Stimulated activated effector memory CD8-positive, alpha-beta T cell treated with anti-CD3 and anti-CD28 coated beads, Interleukin-12 subunit alpha, Interleukin-12 subunit beta, amount 100 ng/mL, for 72 hours (primary cell): ENCODE measurements around the gene CCK.
"Not testable (repeated sequence)": the region's sequence is repeated elsewhere in the genome, so short reads cannot be mapped to it uniquely, and the experiment has no call there.

Experiments used
- ATAC-seq: fragments of 150-1000 bp; cut with Tn5 transposase; 2 replicates; pipeline ENCODE4 v1.10.0; 2021
- DNase-seq, 2 donors: peaks; one replicate each; pipeline ENCODE4 v3.0.0; 2021 to 2022; ENCODE audit warnings: low spot score in 2 of 2
- H3K27ac Mint-ChIP-seq: one replicate; pipeline ENCODE4 v1.8.0; 2022; ENCODE audit warnings: mild to moderate bottlenecking, mixed read lengths
- H3K36me3 Mint-ChIP-seq: one replicate; pipeline ENCODE4 v1.8.0; 2022; ENCODE audit warnings: mild to moderate bottlenecking, mixed read lengths
- H3K4me1 Mint-ChIP-seq: one replicate; pipeline ENCODE4 v1.8.0; 2022; ENCODE audit warnings: mixed read lengths
- H3K4me3 Mint-ChIP-seq: one replicate; pipeline ENCODE4 v1.8.0; 2022; ENCODE audit warnings: mild to moderate bottlenecking, mixed read lengths
- H3K9me3 Mint-ChIP-seq: one replicate; pipeline ENCODE4 v1.8.0; 2022; ENCODE audit warnings: mixed read lengths

The CCK gene, protein sequence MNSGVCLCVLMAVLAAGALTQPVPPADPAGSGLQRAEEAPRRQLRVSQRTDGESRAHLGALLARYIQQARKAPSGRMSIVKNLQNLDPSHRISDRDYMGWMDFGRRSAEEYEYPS

GRCh38 chr3:42266085-42266484 lies at the start of gene CCK:
CCK (minus strand) TSS chr3:42266185; CDS start chr3:42263630, 2,555 bp downstream.
- no peak within 1 kb of the TSS for H3K4me3 Mint-ChIP-seq
- H3K36me3 Mint-ChIP-seq, result no peaks in the 10 kb centered on the region

DNA sequence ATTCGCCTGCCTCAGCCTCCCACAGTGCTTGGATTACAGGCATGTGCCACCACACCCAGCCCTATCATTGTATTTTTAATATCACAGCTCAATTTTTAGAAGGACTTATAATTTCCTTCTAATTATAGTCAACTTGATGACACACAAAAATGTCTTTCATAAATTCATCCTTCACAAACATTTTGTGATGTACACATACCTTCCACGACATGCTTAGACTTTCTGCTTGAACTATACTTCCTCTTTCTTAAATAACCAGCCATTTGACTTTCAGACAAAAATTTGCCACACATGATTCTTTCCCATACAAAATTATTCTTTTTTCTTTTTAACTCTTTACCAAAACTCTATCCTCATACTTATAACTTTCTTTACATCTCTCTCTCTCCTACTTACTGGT lies 48.4 kb upstream of the CCK start:
- DNase-seq (no peak), ATAC-seq (no peak)
- peaks cover 5% of the 10 kb centered on the region for H3K9me3 Mint-ChIP-seq
- no peak overlapping the region for H3K4me3 Mint-ChIP-seq
- no peaks in the 10 kb centered on the region for H3K36me3 Mint-ChIP-seq
- H3K4me1 Mint-ChIP-seq, result no peaks in the 10 kb centered on the region
- H3K27ac Mint-ChIP-seq, result no peak overlapping the region

More at GRCh38 chr3:42266085-42266484, at the start of gene CCK:
- ATAC-seq, result no peak
- no peak for DNase-seq
- H3K4me1 Mint-ChIP-seq, result peaks cover 5% of the 10 kb centered on the region
- no peaks in the 10 kb centered on the region for H3K9me3 Mint-ChIP-seq
- H3K27ac Mint-ChIP-seq, result no peak within 1 kb of the TSS

- no peak for DNase-seq
- ATAC-seq, result peak; percentile 24
- Mint-ChIP-seq H3K36me3 (no peaks in the 10 kb centered on the region), H3K9me3 (no peaks in the 10 kb centered on the region), H3K27ac (no peak overlapping the region), H3K4me3 (no peak overlapping the region), H3K4me1 (no peaks in the 10 kb centered on the region)
These were observed 42.7 kb upstream of the CCK start for GRCh38 chr3:42308651-42309050.

DNA sequence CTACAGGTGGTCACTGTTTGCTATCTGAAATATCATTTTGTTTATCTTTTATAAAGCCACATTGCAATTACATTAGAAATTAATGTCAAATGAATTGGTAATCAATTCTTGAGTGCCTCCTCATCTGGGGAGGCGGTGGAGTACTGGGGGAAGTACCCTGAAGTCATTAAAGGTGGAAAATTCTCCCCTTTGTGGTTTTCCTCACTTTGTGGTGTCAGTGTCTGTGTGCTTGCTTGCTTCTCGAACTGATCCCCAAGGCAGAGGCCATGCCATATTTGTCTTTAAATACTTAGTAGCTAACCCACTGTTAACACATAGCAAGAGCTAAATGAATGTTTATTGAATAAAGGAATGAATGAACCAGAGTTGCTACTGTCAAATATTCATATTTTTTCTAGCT lies 40.5 kb upstream of the CCK start:
- Mint-ChIP-seq H3K4me3 (no peak overlapping the region), H3K9me3 (no peaks in the 10 kb centered on the region), H3K27ac (no peak overlapping the region), H3K4me1 (no peaks in the 10 kb centered on the region), H3K36me3 (no peaks in the 10 kb centered on the region)
- no peak for DNase-seq
- no peak for ATAC-seq

GRCh38 chr3:42302924-42303634 lies 37.1 kb upstream of the CCK start:
- no peak overlapping the region for H3K4me3 Mint-ChIP-seq

GRCh38 chr3:42301446-42302175 lies 35.6 kb upstream of the CCK start:
- no peaks in the 10 kb centered on the region for H3K36me3 Mint-ChIP-seq
- ATAC-seq (no peak), DNase-seq (no peak)
- no peak overlapping the region for H3K4me3 Mint-ChIP-seq
- no peaks in the 10 kb centered on the region for H3K4me1 Mint-ChIP-seq
- no peaks in the 10 kb centered on the region for H3K9me3 Mint-ChIP-seq
- H3K27ac Mint-ChIP-seq, result no peak overlapping the region

More at GRCh38 chr3:42302924-42303634, 37.1 kb upstream of the CCK start:
- no peak for ATAC-seq
- no peaks in the 10 kb centered on the region for H3K9me3 Mint-ChIP-seq
- H3K27ac Mint-ChIP-seq, result no peak overlapping the region
- H3K36me3 Mint-ChIP-seq, result no peaks in the 10 kb centered on the region
- no peak for DNase-seq
- no peaks in the 10 kb centered on the region for H3K4me1 Mint-ChIP-seq

DNA sequence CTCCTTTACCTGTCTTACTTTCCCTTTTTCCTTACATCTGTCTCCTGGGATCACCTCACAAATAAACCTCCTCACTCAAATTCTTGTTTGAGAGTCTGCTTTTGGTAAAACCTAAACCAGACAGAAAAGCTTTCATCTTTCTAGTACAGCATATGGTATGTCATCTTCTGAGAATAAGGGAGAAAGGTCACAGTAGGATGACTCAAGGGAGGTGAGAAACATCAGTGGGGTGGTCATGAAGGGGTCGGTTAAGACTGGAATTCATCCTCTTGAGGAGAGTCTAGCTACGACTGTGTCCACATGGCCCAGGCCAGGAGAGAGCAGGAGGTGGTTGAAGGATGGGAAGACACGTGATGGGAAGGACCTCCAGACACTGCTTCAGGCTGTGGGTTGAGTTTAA lies 34.8 kb upstream of the CCK start:
- DNase-seq (no peak), ATAC-seq (no peak)
- Mint-ChIP-seq H3K27ac (no peak overlapping the region), H3K9me3 (no peaks in the 10 kb centered on the region), H3K4me1 (no peaks in the 10 kb centered on the region), H3K4me3 (no peak overlapping the region), H3K36me3 (no peaks in the 10 kb centered on the region)

DNA sequence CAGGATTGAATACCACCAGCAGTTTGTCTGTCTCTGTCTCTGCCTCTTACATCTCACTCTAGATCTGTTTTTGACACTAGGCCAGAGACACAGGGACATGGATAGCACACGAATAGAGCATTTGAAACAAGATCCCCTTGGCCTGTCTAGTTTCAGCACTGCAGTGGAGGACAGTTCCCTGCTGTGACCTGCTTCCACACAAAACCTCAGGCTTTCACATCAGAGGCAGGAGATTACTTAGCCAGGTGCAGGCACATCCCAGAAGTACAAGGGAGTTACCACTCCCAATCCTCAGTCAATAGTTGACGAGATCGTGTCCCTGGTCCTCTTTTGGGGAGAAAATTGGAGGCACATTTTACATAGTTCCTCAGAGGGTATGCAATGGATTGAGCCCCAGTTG lies 34.0 kb upstream of the CCK start:
- Mint-ChIP-seq H3K4me1 (no peaks in the 10 kb centered on the region), H3K27ac (no peak overlapping the region)
- no peak for DNase-seq

DNA sequence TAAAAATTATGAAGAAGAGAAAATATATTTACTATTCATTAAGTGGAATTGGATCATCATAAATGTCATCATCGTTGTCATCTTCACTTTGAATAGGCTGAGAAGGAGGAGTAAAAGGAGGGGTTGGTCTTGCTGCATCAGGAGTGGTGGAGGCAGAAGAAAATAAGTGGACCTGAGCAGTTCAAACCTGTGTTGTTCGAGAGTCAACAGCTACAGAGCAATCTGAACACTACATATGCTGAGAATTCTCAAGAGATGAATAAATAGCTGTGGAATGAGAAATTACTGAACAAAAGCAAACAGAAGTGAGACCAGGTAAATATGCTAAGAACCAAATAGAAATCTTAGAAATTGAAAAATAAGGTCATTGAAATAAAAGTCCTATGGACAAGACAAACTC lies 32.3 kb upstream of the CCK start:
- Mint-ChIP-seq H3K4me1 (no peaks in the 10 kb centered on the region), H3K27ac (no peak overlapping the region), H3K4me3 (no peak overlapping the region), H3K36me3 (no peaks in the 10 kb centered on the region), H3K9me3 (no peaks in the 10 kb centered on the region)
- DNase-seq, result no peak
- ATAC-seq, result no peak

More for the DNA sequence above, 34.0 kb upstream of the CCK start:
- no peaks in the 10 kb centered on the region for H3K36me3 Mint-ChIP-seq
- H3K4me3 Mint-ChIP-seq, result no peak overlapping the region
- H3K9me3 Mint-ChIP-seq, result no peaks in the 10 kb centered on the region
- ATAC-seq, result peak; percentile 31

- Mint-ChIP-seq H3K4me3 (no peak overlapping the region), H3K27ac (no peak overlapping the region), H3K36me3 (no peaks in the 10 kb centered on the region), H3K4me1 (no peaks in the 10 kb centered on the region), H3K9me3 (no peaks in the 10 kb centered on the region)
- DNase-seq (no peak), ATAC-seq (no peak)
These were observed 26.0 kb upstream of the CCK start for GRCh38 chr3:42292009-42292408.

DNA sequence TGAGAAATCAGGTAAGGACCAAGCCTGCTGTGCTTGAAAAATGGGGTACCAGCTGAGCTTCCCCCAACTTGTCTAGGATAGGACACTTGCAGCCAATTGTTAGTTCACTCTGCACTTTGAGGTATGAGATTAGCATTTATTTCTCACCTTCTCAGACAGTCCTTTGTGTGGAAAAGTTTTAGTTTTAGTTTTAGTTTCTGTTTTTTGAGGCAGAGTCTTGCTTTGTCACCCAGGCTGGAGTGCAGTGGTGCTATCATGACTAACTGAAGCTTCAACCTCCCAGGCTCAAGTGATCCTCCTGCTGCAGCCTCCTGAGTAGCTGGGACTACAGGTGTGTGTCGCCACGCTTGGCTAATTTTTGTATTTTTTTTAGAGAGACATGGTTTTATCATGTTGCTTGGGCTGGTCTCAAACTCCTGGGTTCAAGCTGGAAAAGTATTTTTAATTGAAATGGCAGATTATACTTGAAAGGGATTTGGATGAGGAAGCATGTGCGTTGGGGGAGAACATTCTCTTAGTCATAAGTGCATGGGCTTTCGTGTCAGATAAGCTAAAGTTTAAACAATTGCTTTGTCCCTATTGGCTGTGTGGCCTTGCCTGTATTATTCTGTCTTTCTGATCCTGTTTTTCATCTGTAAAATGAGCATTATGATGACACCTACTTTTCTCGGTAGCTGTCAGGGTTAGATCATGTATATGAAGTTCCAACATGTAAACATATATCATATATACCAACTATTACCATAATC lies 25.2 kb upstream of the CCK start:
- ATAC-seq, result no peak
- Mint-ChIP-seq H3K9me3 (no peaks in the 10 kb centered on the region), H3K4me3 (no peak overlapping the region), H3K27ac (no peak overlapping the region), H3K36me3 (no peaks in the 10 kb centered on the region), H3K4me1 (no peaks in the 10 kb centered on the region)
- DNase-seq, result no peak

- no peak for ATAC-seq
- H3K27ac Mint-ChIP-seq, result no peak overlapping the region
- H3K36me3 Mint-ChIP-seq, result no peaks in the 10 kb centered on the region
- H3K9me3 Mint-ChIP-seq, result no peaks in the 10 kb centered on the region
- no peaks in the 10 kb centered on the region for H3K4me1 Mint-ChIP-seq
- no peak overlapping the region for H3K4me3 Mint-ChIP-seq
- no peak for DNase-seq
These were observed 23.0 kb upstream of the CCK start for GRCh38 chr3:42289026-42289425.

- ATAC-seq, result no peak
- Mint-ChIP-seq H3K27ac (no peak overlapping the region), H3K4me3 (no peak overlapping the region)
These were observed 22.4 kb upstream of the CCK start for GRCh38 chr3:42288385-42288784.

GRCh38 chr3:42287423-42287822 lies 21.4 kb upstream of the CCK start:
- H3K9me3 Mint-ChIP-seq, DNase-seq, H3K36me3 Mint-ChIP-seq, H3K27ac Mint-ChIP-seq, H3K4me3 Mint-ChIP-seq, ATAC-seq, H3K4me1 Mint-ChIP-seq: not testable (repeated sequence)

More at GRCh38 chr3:42288385-42288784, 22.4 kb upstream of the CCK start:
- no peak for DNase-seq
- no peaks in the 10 kb centered on the region for H3K9me3 Mint-ChIP-seq
- H3K4me1 Mint-ChIP-seq, result no peaks in the 10 kb centered on the region
- no peaks in the 10 kb centered on the region for H3K36me3 Mint-ChIP-seq

GRCh38 chr3:42277676-42278075 lies 11.7 kb upstream of the CCK start:
- Mint-ChIP-seq H3K9me3 (peaks cover 13% of the 10 kb centered on the region), H3K4me1 (no peaks in the 10 kb centered on the region), H3K27ac (no peak overlapping the region), H3K36me3 (no peaks in the 10 kb centered on the region), H3K4me3 (no peak overlapping the region)
- ATAC-seq (no peak), DNase-seq (no peak)
